B cell (primary cell): Measurements from ENCODE around the gene CYS1.

Experiments used
- CTCF ChIP-seq: fragments of 200-600 bp; IDR thresholded peaks from one replicate; pipeline ENCODE4 v1.8.0; 2022; ENCODE audit warnings: antibody characterized with exemption, mild to moderate bottlenecking
- EZH2 ChIP-seq: IDR thresholded peaks from 2 replicates; pipeline ENCODE4 v1.6.1; 2012; ENCODE audit warnings: borderline replicate concordance, low read depth, mild to moderate bottlenecking, moderate library complexity, low read length; ENCODE audit not compliant: insufficient read depth, poor library complexity, severe bottlenecking

- no peak for TF ChIP-seq CTCF
- TF ChIP-seq EZH2 = no peak
Observed at GRCh38 chr2:10038123-10038522, 42.1 kb downstream of the CYS1 start.
